ENCODE data around the gene MAF. TPM values are rescaled to one million over a fixed set of nuclear protein-coding genes. Genes with fewer than 3 reads are reported as not detected.

MAF gene
- total RNA-seq, 1 donor from 2014 or later, result 60.0 TPM

GRCh38 chr16:79608976-79609375 is 8.4 kb upstream of the MAF start:
- Histone ChIP-seq H3K9me3 (no peaks in the 10 kb centered on the region), H3K27ac (no peak overlapping the region), H3K4me1 (no peaks in the 10 kb centered on the region), H3K4me3 (no peak overlapping the region), H3K36me3 (no peaks in the 10 kb centered on the region), H3K27me3 (ENCODE audit: low read depth) (no peaks in the 10 kb centered on the region)
- DNase-seq (no peak), ATAC-seq (no peak)
- intact Hi-C loops (cut with DNase I), result no loop called here
- TF ChIP-seq CTCF (IDR thresholded peaks at IDR 0.05), result no peak

- H3K27ac ChIP-seq, result no peak overlapping the region
- H3K4me1 ChIP-seq, result no peaks in the 10 kb centered on the region
- no peaks in the 10 kb centered on the region for H3K9me3 ChIP-seq
- DNase-seq (no peak), ATAC-seq (no peak)
- intact Hi-C loops (cut with DNase I), result no loop called here
- no peak for TF ChIP-seq CTCF (IDR thresholded peaks at IDR 0.05)
- no peak overlapping the region for H3K4me3 ChIP-seq
- no peaks in the 10 kb centered on the region for H3K36me3 ChIP-seq
- H3K27me3 ChIP-seq (ENCODE audit: low read depth), result no peaks in the 10 kb centered on the region
These were observed 7.0 kb upstream of the MAF start for GRCh38 chr16:79607587-79607986.

- no peak for ATAC-seq
- intact Hi-C loops (cut with DNase I), result no loop called here
- Histone ChIP-seq H3K4me3 (no peak overlapping the region), H3K4me1 (peaks cover 4% of the 10 kb centered on the region), H3K36me3 (no peaks in the 10 kb centered on the region), H3K27ac (no peak overlapping the region), H3K9me3 (no peaks in the 10 kb centered on the region), H3K27me3 (ENCODE audit: low read depth) (no peaks in the 10 kb centered on the region)
- no peak for DNase-seq
- no peak for TF ChIP-seq CTCF (IDR thresholded peaks at IDR 0.05)
These were observed 5.5 kb upstream of the MAF start for GRCh38 chr16:79605999-79606398.

GRCh38 chr16:79603055-79603454 is 2.5 kb upstream of the MAF start:
- DNase-seq, result no peak
- Histone ChIP-seq H3K27me3 (ENCODE audit: low read depth) (no peaks in the 10 kb centered on the region), H3K4me3 (peak overlapping the region; percentile 69), H3K4me1 (peaks cover 4% of the 10 kb centered on the region), H3K9me3 (no peaks in the 10 kb centered on the region), H3K27ac (peak overlapping the region; percentile 91), H3K36me3 (no peaks in the 10 kb centered on the region)
- no peak for ATAC-seq
- intact Hi-C loops (cut with DNase I), result no loop called here
- TF ChIP-seq CTCF (IDR thresholded peaks at IDR 0.05), result no peak

GRCh38 chr16:79602628-79603014 is 2.1 kb upstream of the MAF start:
- DNase-seq (no peak), ATAC-seq (no peak)
- TF ChIP-seq CTCF (IDR thresholded peaks at IDR 0.05), result no peak
- Histone ChIP-seq H3K27me3 (ENCODE audit: low read depth) (no peaks in the 10 kb centered on the region), H3K9me3 (no peaks in the 10 kb centered on the region), H3K36me3 (no peaks in the 10 kb centered on the region), H3K4me3 (peak overlapping the region; percentile 69), H3K27ac (peak overlapping the region; percentile 91), H3K4me1 (peaks cover 4% of the 10 kb centered on the region)
- intact Hi-C loops (cut with DNase I), result no loop called here

Measured in lower lobe of right lung (tissue), 2 donors.